Posterior vena cava (tissue), 2 donors: ENCODE measurements around the gene RBM22. TPM values are rescaled to one million over a fixed set of nuclear protein-coding genes. Genes with fewer than 3 reads are reported as not detected.

Source experiments
- DNase-seq: peaks from one replicate; pipeline ENCODE4 v3.0.0-alpha.2; 2020; ENCODE audit warnings: low spot score
- intact Hi-C, 2 donors: fragments of 100-400 bp; cut with DNase I; formaldehyde crosslinking; loops; one replicate each; pipeline versions ENCODE4 v1.14.1 to v1.14.2; 2022 to 2023
- total RNA-seq, 2 donors: library from RNA; stranded (reverse); fragmentation: NEBNext Ultra II Directional; extraction: Animal tissue kit (Norgen Biotek cat#: 25700); gene quantifications; one replicate each; pipeline ENCODE4 v1.2.1, GENCODE V29; 2021
- donor health status: DM: yes; HTN: yes; CAD: no.
- donor health status: DM: yes; HTN: yes; CAD: no.

The RBM22 gene
- total RNA-seq, 2 donors from 2014 or later: 27.8 to 27.9 TPM

GRCh38 chr5:150675069-150675468 is 25.8 kb downstream of the RBM22 start:
- intact Hi-C loops: no loop called here

GRCh38 chr5:150674341-150674821 is 26.5 kb downstream of the RBM22 start:
- DNase-seq: peak; percentile 88
- intact Hi-C loops: no loop called here

More at GRCh38 chr5:150675069-150675468, 25.8 kb downstream of the RBM22 start:
- DNase-seq: no peak

GRCh38 chr5:150672884-150673275 is 28.0 kb downstream of the RBM22 start:
- DNase-seq: no peak
- intact Hi-C loops: no loop called here

GRCh38 chr5:150672237-150672883 is 28.5 kb downstream of the RBM22 start:
- intact Hi-C loops: no loop called here
- no peak for DNase-seq

GRCh38 chr5:150671509-150672236 is 29.2 kb downstream of the RBM22 start:
- no peak for DNase-seq
- intact Hi-C loops: no loop called here

- intact Hi-C loops: no loop called here
- DNase-seq: no peak
Measured at GRCh38 chr5:150670948-150671310, 29.9 kb downstream of the RBM22 start.

GRCh38 chr5:150670275-150670947 is 30.5 kb downstream of the RBM22 start:
- intact Hi-C loops: no loop called here
- DNase-seq: no peak

GRCh38 chr5:150665044-150665443 is 35.8 kb downstream of the RBM22 start:
- intact Hi-C loops: no loop called here
- no peak for DNase-seq

- no peak for DNase-seq
- intact Hi-C loops: loop anchor here in 1 of 2 donors (1.0 to 5.0 kb wide), 2 partner anchors 47 to 1002 kb away; no protein-coding TSS in a partner anchor
Measured at GRCh38 chr5:150663936-150664335, 36.9 kb downstream of the RBM22 start.

GRCh38 chr5:150662731-150663516 is 37.9 kb downstream of the RBM22 start:
- DNase-seq: no peak
- intact Hi-C loops: loop anchor here in 1 of 2 donors (1.0 to 5.0 kb wide), 2 partner anchors 48 to 1001 kb away; no protein-coding TSS in a partner anchor

GRCh38 chr5:150661821-150662596 is 38.9 kb downstream of the RBM22 start:
- intact Hi-C loops: loop anchor here in 1 of 2 donors (5.0 kb wide), 1 partner anchor 1000 kb away; no protein-coding TSS in a partner anchor
- no peak for DNase-seq

- intact Hi-C loops: loop anchor here in 1 of 2 donors (5.0 kb wide), 1 partner anchor 999 kb away; no protein-coding TSS in a partner anchor
- no peak for DNase-seq
Measured at GRCh38 chr5:150661086-150661485, 39.8 kb downstream of the RBM22 start, which contains the start of gene MYOZ3. MYOZ3 (plus strand) TSS chr5:150661251; CDS start chr5:150662942, 1,691 bp downstream.

GRCh38 chr5:150660108-150660831 is 40.6 kb downstream of the RBM22 start:
- DNase-seq: peak; percentile 49
- intact Hi-C loops: loop anchor here in 1 of 2 donors (5.0 kb wide), 1 partner anchor 998 kb away; no protein-coding TSS in a partner anchor

GRCh38 chr5:150659360-150660107 is 41.3 kb downstream of the RBM22 start:
- DNase-seq: peak; percentile 62
- intact Hi-C loops: loop anchor here (5.0 kb wide), 3 partner anchors 72 to 997 kb away; no protein-coding TSS in a partner anchor

GRCh38 chr5:150658699-150659265 is 42.1 kb downstream of the RBM22 start:
- DNase-seq: peak; percentile 54
- intact Hi-C loops: loop anchor here (5.0 kb wide), 2 partner anchors 71 to 96 kb away; no protein-coding TSS in a partner anchor

- DNase-seq: peak; percentile 58
- intact Hi-C loops: loop anchor here (5.0 kb wide), 2 partner anchors 71 to 96 kb away; no protein-coding TSS in a partner anchor
Measured at GRCh38 chr5:150658121-150658520, 42.7 kb downstream of the RBM22 start.
